Stimulated activated CD8-positive, alpha-beta memory T cell treated with anti-CD3 and anti-CD28 coated beads, Interleukin-15, amount 100 ng/mL, for 1 hour (primary cell): ENCODE measurements around the gene HIPK4.
"Not testable (repeated sequence)": the region's sequence is repeated elsewhere in the genome, so short reads cannot be mapped to it uniquely, and the experiment has no call there.

Source experiments
- DNase-seq: peaks from one replicate; pipeline ENCODE4 v3.0.0-alpha.2; 2020; ENCODE audit warnings: low read depth

HIPK4 gene

GRCh38 chr19:40337594-40337993, 52.4 kb downstream of the HIPK4 start:
- DNase-seq, result no peak

GRCh38 chr19:40337107-40337506, 52.9 kb downstream of the HIPK4 start:
- no peak for DNase-seq

GRCh38 chr19:40336601-40336900, 53.4 kb downstream of the HIPK4 start:
- DNase-seq, result no peak

GRCh38 chr19:40335855-40336600, 54.0 kb downstream of the HIPK4 start:
- DNase-seq, result no peak

- no peak for DNase-seq
Observed at GRCh38 chr19:40335101-40335500, 54.9 kb downstream of the HIPK4 start.

GRCh38 chr19:40333083-40333482, 56.9 kb downstream of the HIPK4 start:
- not testable (repeated sequence) for DNase-seq

GRCh38 chr19:40332669-40333068, 57.3 kb downstream of the HIPK4 start:
- no peak for DNase-seq

GRCh38 chr19:40331052-40331451, 58.9 kb downstream of the HIPK4 start:
- no peak for DNase-seq
